Activated naive CD8-positive, alpha-beta T cell treated with anti-CD3 and anti-CD28 coated beads, Interleukin-2, amount 10 ng/mL, durations not matched to agents 7 days and 5 days (primary cell): Measurements from ENCODE around the gene GYS1. TPM values are rescaled to one million over a fixed set of nuclear protein-coding genes. Genes with fewer than 3 reads are reported as not detected.
A peak's percentile ranks its signal among the peaks of the same experiment; 100 is the strongest.
"Not testable (repeated sequence)": the region's sequence is repeated elsewhere in the genome, so short reads cannot be mapped to it uniquely, and the experiment has no call there.

Source experiments
- ATAC-seq: fragments of 150-1000 bp; cut with Tn5 transposase; one replicate; pipeline ENCODE4 v1.10.0; 2021; ENCODE audit warnings: low read depth, moderate library complexity
- POLR2A ChIA-PET: fragments of 350-600 bp; sonication (Branson Sonifier 250); formaldehyde crosslinking; loops from one replicate; lab custom pipeline; 2021; ENCODE audit warnings: antibody characterized with exemption; lab: Charles Lee
- DNase-seq: peaks from one replicate; pipeline ENCODE4 v3.0.0; 2021
- H3K27ac Mint-ChIP-seq: one replicate; pipeline ENCODE4 v1.8.0; 2022; ENCODE audit warnings: mild to moderate bottlenecking, mixed read lengths
- H3K27me3 Mint-ChIP-seq: one replicate; pipeline ENCODE4 v1.8.0; 2022; ENCODE audit warnings: mild to moderate bottlenecking, moderate library complexity, mixed read lengths
- H3K36me3 Mint-ChIP-seq: one replicate; pipeline ENCODE4 v1.8.0; 2021; ENCODE audit warnings: mild to moderate bottlenecking, mixed read lengths
- H3K4me1 Mint-ChIP-seq: one replicate; pipeline ENCODE4 v1.8.0; 2021; ENCODE audit warnings: mixed read lengths
- H3K4me3 Mint-ChIP-seq: one replicate; pipeline ENCODE4 v1.8.0; 2022; ENCODE audit warnings: mild to moderate bottlenecking, moderate library complexity, mixed read lengths
- H3K9me3 Mint-ChIP-seq: one replicate; pipeline ENCODE4 v1.8.0; 2021; ENCODE audit warnings: mixed read lengths
- total RNA-seq, 2 experiments: library from RNA; stranded (reverse); gene quantifications; one replicate each; pipeline ENCODE4 v1.2.3, GENCODE V29; 2021

GYS1 gene
- total RNA-seq: 10 to 100 TPM; 58.0 to 63.1 TPM

DNA sequence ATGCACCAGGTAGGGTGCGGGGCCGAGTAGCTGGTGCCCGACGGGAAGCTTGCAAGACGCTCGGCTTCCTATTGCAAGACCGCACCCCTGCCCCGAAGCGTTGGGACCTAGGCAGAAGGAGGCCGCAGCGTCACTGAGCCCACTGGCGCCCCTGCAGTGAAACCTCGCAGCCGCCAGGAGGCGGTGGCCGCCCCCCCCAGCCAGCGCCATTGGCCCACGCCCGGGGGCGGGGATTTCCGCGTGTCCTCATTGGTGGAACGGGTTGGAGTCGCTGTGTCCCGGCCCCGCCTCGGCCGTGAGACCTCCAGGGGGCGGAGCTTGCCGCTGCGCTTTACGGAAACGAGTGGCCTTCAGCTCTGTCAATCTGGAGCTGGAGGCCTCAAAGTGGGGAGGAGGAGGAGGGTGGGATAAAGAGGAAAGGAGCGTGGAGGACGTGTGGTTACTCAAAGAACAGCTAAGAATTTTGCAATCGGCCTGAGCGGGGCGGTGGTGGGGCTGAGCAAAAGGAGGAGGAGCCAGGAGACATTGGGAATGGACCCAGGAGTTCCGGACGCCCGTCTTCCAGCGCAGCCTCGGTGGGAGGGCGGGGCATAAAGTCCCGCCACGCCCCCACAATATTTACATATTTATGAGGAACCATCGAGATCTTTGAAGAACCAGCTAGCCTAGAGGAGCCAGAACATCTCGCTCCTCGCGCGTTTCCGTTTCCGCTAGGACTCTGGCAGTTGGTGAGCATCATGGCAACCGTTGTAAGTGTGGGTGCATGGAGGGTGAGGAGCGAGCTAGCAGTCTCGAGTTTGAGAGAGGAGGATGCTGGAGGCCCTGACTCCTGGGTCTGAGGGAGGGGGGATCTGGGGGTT lies at the start of gene GYS1, which contains the start of gene RUVBL2:
GYS1 (minus strand) TSS at position 135 of the 860 bp plus-strand sequence. CDS start 197 bp downstream, outside the sequence.
RUVBL2 (plus strand) TSS at position 713 of the 860 bp plus-strand sequence; CDS start at position 738, 25 bp downstream.
- Mint-ChIP-seq H3K27ac (peak within 1 kb of the TSS; percentile 98), H3K4me1 (peaks cover 27% of the 10 kb centered on the region), H3K36me3 (peaks cover 12% of the 10 kb centered on the region), H3K4me3 (peak within 1 kb of the TSS; percentile 92), H3K9me3 (no peaks in the 10 kb centered on the region), H3K27me3 (no peaks in the 10 kb centered on the region)
- DNase-seq: peak; percentile 99
- peak; percentile 90 for ATAC-seq
- POLR2A ChIA-PET: interaction anchor here (0.6 to 2.8 kb wide), 27 partner anchors 10 to 647 kb away, joined by 3 to 21 read pairs (median 5); partner anchors contain the start of genes BAX, BCAT2, CA11 and CD37

DNA sequence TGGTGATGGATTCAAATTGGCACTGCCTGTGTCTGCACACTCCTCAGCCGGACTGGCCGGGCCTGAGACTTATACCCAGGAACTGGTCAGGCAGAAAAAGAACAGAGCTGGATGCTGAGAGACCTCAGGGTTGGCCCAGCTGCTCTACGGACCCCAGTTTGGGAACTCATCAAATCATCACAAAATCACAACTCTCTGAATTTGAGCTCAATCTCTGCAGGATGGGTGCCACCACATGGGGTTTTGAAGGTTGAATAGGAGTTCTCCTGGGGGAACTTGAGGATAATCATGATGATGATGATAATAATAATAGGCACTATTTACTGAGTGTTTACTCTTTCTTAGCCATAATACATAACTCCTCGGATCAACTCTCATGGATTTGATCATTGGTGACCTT lies 49.6 kb upstream of the GYS1 start:
- H3K27ac Mint-ChIP-seq: not testable (repeated sequence)

DNA sequence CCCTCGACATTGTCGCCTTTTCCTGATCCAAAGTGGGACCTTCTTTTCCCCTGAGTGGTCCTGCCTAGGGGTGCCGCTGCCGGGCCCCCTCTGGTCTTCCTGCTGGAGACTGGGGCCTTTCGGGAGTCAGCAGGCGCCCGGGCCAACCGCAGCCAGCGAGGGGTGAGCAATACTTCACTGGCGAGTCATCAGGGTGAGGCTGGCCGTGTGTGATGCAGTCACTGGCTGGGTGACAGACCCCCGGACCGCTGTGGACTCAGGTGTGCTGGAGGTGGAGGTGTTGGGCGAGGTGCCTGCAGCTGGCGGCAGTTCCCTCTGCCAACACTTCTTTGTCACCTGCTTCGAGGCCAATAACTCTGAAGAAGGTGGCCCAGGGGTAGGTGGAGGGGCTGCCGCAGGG lies 49.1 kb upstream of the GYS1 start:
- no peak overlapping the region for H3K4me3 Mint-ChIP-seq
- DNase-seq: no peak
- H3K27ac Mint-ChIP-seq: no peak overlapping the region
- H3K9me3 Mint-ChIP-seq: no peaks in the 10 kb centered on the region
- no peak for ATAC-seq
- H3K36me3 Mint-ChIP-seq: no peaks in the 10 kb centered on the region
- POLR2A ChIA-PET: no interaction called here
- H3K4me1 Mint-ChIP-seq: no peaks in the 10 kb centered on the region
- H3K27me3 Mint-ChIP-seq: peaks cover 3% of the 10 kb centered on the region

More for the DNA sequence above, 49.6 kb upstream of the GYS1 start:
- H3K4me1 Mint-ChIP-seq, H3K9me3 Mint-ChIP-seq, H3K4me3 Mint-ChIP-seq, POLR2A ChIA-PET, H3K27me3 Mint-ChIP-seq, ATAC-seq, DNase-seq, H3K36me3 Mint-ChIP-seq: not testable (repeated sequence)

DNA sequence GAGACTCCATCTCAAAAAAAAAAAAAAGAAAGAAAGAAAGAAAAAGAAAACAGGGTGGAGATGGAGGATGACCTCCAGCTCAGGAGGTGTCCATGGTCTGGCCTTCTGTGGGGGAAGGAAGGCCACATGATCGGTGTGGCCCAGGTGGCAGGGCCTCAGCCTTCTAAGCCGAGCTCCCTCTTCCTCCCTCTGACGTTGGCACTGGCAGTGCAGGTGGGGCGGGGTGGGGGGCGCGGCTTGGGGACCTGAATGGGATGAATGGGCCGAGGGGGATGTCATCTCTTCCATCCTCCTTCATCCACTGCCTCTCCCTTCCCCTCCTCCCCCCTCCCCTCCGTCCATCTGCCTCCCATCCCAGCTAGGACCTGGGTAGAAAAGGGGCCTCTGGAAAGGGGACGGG lies 46.6 kb upstream of the GYS1 start:
- DNase-seq, H3K27me3 Mint-ChIP-seq, H3K36me3 Mint-ChIP-seq, ATAC-seq, H3K4me3 Mint-ChIP-seq, POLR2A ChIA-PET, H3K27ac Mint-ChIP-seq, H3K9me3 Mint-ChIP-seq, H3K4me1 Mint-ChIP-seq: not testable (repeated sequence)

DNA sequence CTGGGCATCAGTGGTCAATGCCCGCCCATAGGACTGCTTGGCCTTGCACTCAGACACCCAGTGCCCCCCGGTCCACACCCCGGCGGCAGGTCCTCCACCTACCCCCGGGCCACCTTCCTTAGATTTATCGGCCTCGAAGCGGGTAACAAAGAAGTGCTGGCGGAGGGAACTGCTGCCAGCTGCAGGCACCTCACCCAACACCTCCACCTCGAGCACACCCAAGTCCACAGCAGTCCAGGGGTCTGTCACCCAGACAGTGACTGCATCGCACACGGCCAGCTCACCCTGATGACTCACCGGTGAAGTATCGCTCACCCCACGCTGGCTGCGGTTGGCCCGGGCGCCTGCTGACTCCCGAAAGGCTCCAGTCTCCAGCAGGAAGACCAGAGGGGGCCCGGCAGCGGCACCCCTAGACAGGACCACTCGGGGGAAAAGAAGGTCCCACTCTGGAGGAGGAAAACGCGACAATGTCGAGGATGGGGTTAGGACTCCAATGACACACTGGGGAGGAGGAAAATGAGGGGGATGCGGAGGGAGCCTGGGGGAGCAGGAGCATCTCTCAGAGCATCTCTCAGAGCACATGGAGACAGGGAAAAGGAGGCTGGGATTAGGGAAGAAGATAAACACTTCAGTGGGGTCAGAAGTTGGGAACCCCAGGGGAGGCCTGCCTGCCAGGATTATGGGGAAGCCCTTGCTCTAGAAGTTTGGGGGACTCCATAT lies 45.6 kb upstream of the GYS1 start:
- H3K27me3 Mint-ChIP-seq, POLR2A ChIA-PET, H3K27ac Mint-ChIP-seq, H3K36me3 Mint-ChIP-seq, H3K4me3 Mint-ChIP-seq, DNase-seq, H3K4me1 Mint-ChIP-seq, H3K9me3 Mint-ChIP-seq, ATAC-seq: not testable (repeated sequence)

DNA sequence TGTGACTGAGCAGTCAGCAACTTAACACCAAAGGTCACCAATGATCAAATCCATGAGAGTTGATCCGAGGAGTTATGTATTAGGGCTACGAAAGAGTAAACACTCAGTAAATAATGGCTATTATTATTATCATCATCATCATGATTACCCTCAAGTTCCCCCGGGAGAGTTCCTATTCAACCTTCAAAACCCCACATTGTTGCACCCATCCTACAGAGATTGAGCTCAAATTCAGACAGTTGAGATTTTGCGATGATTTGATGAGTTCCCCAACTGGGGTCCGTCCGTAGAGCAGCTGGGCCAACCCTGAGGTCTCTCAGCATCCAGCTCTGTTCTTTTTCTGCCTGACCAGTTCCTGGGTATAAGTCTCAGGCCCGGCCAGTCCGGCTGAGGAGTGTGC lies 45.0 kb upstream of the GYS1 start:
- DNase-seq, H3K27ac Mint-ChIP-seq, ATAC-seq, H3K9me3 Mint-ChIP-seq, H3K36me3 Mint-ChIP-seq, H3K4me3 Mint-ChIP-seq, H3K4me1 Mint-ChIP-seq, H3K27me3 Mint-ChIP-seq, POLR2A ChIA-PET: not testable (repeated sequence)

DNA sequence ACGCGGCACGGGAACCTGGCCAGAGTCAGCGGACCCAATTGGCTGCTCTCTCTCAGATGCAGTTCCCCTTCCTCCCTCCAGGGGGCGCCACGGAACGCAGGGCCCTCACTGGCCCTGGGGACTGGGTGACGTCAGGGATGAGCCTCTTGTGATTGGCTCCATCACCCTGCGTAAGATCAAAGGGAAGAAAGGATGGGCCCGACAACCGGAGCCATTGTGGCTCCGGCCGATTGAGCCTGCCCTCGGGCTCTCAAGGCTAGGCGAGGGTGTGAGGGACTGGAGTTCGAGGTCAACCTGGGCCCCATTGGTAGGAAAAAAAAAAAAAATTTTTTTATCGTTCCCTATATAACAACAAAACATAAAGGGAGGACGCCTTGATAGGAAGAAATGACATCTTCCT lies 43.7 kb upstream of the GYS1 start, which contains the start of gene CGB1:
CGB1 (minus strand) TSS at position 81 of the 400 bp plus-strand sequence. CDS start 184 bp downstream, outside the sequence.
- H3K27ac Mint-ChIP-seq, POLR2A ChIA-PET, H3K9me3 Mint-ChIP-seq, H3K4me3 Mint-ChIP-seq, H3K36me3 Mint-ChIP-seq, H3K4me1 Mint-ChIP-seq, H3K27me3 Mint-ChIP-seq: not testable (repeated sequence)
- ATAC-seq (peak; percentile 36), DNase-seq (peak; percentile 50)

DNA sequence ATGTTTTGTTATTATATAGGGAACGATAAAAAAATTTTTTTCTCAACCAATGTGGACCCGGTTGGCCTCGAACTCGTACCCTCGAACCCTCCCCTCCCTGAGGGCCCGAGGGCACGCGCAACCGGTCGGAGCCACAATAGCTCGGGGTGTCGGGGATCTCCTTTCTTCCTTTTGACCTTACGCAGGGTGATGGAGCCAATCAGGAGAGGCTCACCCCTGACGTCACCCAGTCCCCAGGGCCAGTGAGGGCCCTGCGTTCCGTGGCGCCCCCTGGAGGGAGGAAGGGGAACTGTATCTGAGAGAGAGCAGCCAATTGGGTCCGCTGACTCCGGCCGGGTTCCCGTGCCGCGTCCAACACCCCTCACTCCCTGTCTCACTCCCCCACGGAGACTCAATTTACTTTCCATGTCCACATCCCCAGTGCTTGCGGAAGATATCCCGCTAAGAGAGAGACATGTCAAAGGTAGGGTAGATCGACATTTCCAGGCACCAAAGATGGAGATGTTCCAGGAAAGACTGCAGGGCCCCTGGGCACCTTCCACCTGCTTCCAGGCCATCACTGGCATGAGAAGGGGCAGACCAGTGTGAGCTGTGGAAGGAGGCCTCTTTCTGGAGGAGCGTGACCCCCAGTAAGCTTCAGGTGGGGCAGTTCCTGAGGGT lies 38.7 kb upstream of the GYS1 start, which contains the start of gene CGB2:
CGB2 (plus strand) TSS at position 249 of the 660 bp plus-strand sequence; CDS start at position 455, 206 bp downstream.
- H3K4me1 Mint-ChIP-seq, H3K9me3 Mint-ChIP-seq, H3K27ac Mint-ChIP-seq, POLR2A ChIA-PET, H3K36me3 Mint-ChIP-seq, H3K27me3 Mint-ChIP-seq: not testable (repeated sequence)
- ATAC-seq (peak; percentile 75), DNase-seq (peak; percentile 64)
- peak within 1 kb of the TSS; percentile 53 for H3K4me3 Mint-ChIP-seq

DNA sequence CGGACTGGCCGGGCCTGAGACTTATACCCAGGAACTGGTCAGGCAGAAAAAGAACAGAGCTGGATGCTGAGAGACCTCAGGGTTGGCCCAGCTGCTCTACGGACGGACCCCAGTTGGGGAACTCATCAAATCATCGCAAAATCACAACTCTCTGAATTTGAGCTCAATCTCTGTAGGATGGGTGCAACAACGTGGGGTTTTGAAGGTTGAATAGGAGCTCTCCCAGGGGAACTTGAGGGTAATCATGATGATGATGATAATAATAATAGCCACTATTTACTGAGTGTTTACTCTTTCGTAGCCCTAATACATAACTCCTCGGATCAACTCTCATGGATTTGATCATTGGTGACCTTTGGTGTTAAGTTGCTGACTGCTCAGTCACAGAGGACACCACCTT lies 37.2 kb upstream of the GYS1 start:
- POLR2A ChIA-PET, DNase-seq, H3K27ac Mint-ChIP-seq, ATAC-seq, H3K36me3 Mint-ChIP-seq, H3K4me3 Mint-ChIP-seq, H3K4me1 Mint-ChIP-seq, H3K27me3 Mint-ChIP-seq, H3K9me3 Mint-ChIP-seq: not testable (repeated sequence)

DNA sequence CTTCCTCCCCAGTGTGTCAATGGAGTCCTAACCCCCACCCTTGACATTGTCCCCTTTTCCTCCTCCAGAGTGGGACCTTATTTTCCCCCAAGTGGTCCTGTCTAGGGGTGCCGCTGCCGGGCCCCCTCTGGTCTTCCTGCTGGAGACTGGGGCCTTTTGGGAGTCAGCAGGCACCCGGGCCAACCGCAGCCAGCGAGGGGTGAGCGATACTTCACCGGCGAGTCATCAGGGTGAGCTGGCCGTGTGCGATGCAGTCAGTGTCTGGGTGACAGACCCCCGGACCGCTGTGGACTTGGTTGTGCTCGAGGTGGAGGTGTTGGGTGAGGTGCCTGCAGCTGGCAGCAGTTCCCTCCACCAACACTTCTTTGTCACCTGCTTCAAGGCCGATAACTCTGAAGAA lies 36.6 kb upstream of the GYS1 start:
- H3K4me1 Mint-ChIP-seq, H3K9me3 Mint-ChIP-seq, H3K4me3 Mint-ChIP-seq, ATAC-seq, H3K27ac Mint-ChIP-seq, H3K36me3 Mint-ChIP-seq, DNase-seq, H3K27me3 Mint-ChIP-seq, POLR2A ChIA-PET: not testable (repeated sequence)

DNA sequence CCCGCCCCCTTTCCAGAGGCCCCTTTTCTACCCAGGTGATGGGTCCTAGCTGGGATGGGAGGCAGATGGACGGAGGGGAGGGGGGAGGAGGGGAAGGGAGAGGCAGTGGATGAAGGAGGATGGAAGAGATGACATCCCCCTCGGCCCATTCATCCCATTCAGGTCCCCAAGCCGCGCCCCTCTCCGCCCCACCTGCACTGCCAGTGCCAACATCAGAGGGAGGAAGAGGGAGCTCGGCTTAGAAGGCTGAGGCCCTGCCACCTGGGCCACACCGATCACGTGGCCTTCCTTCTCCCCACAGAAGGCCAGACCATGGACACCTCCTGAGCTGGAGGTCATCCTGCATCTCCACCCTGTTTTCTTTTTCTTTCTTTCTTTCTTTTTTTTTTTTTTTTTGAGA lies 35.6 kb upstream of the GYS1 start:
- H3K9me3 Mint-ChIP-seq, H3K4me3 Mint-ChIP-seq, H3K4me1 Mint-ChIP-seq, DNase-seq, H3K36me3 Mint-ChIP-seq, ATAC-seq, POLR2A ChIA-PET, H3K27ac Mint-ChIP-seq, H3K27me3 Mint-ChIP-seq: not testable (repeated sequence)

DNA sequence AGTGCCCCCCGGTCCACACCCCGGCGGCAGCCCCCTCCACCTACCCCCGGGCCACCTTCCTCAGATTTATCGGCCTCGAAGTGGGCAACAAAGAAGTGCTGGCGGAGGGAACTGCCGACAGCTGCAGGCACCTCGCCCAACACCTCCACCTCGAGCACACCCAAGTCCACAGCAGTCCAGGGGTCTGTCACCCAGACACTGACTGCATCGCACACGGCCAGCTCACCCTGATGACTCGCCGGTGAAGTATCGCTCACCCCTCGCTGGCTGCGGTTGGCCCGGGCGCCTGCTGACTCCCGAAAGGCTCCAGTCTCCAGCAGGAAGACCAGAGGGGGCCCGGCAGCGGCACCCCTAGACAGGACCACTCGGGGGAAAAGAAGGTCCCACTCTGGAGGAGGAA lies 32.5 kb upstream of the GYS1 start:
- H3K36me3 Mint-ChIP-seq, H3K27me3 Mint-ChIP-seq, H3K4me3 Mint-ChIP-seq, H3K27ac Mint-ChIP-seq, H3K9me3 Mint-ChIP-seq, H3K4me1 Mint-ChIP-seq, DNase-seq, ATAC-seq, POLR2A ChIA-PET: not testable (repeated sequence)

DNA sequence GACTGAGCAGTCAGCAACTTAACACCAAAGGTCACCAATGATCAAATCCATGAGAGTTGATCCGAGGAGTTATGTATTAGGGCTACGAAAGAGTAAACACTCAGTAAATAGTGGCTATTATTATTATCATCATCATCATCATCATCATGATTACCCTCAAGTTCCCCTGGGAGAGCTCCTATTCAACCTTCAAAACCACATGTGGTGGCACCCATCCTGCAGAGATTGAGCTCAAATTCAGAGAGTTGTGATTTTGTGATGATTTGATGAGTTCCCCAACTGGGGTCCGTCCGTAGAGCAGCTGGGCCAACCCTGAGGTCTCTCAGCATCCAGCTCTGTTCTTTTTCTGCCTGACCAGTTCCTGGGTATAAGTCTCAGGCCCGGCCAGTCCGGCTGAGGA lies 32.0 kb upstream of the GYS1 start:
- DNase-seq, H3K4me1 Mint-ChIP-seq, H3K27ac Mint-ChIP-seq, H3K9me3 Mint-ChIP-seq, POLR2A ChIA-PET, H3K4me3 Mint-ChIP-seq, H3K36me3 Mint-ChIP-seq, H3K27me3 Mint-ChIP-seq, ATAC-seq: not testable (repeated sequence)
